Urinary bladder (tissue), 4 donors: Measurements from ENCODE around the gene KMT2D. TPM values are rescaled to one million over a fixed set of nuclear protein-coding genes. Genes with fewer than 3 reads are reported as not detected.

Experiments
- DNase-seq: peaks from one replicate; pipeline ENCODE4 v3.0.0-alpha.2; 2015; ENCODE audit errors: extremely low spot score
- H3K27ac ChIP-seq: one replicate; pipeline ENCODE4 v1.5.1; 2013; ENCODE audit warnings: low read depth, mild to moderate bottlenecking, moderate library complexity
- H3K36me3 ChIP-seq: one replicate; pipeline ENCODE4 v1.6.1; 2013; ENCODE audit warnings: mild to moderate bottlenecking, moderate library complexity; ENCODE audit not compliant: insufficient read depth
- H3K4me1 ChIP-seq: one replicate; pipeline ENCODE4 v1.6.1; 2013; ENCODE audit warnings: mild to moderate bottlenecking, moderate library complexity; ENCODE audit not compliant: insufficient read depth
- H3K4me3 ChIP-seq: one replicate; pipeline ENCODE4 v1.5.1; 2013; ENCODE audit warnings: low read depth, low read length
- WGBS: extraction: QIAGEN DNeasy Blood & Tissue Kit; methylation state at CpG from one replicate; pipeline ENCODE4 v1.1.7; 2013; 5-methylcytosine and 5-hydroxymethylcytosine counted together
- polyA plus RNA-seq: library from polyadenylated mRNA; stranded (reverse); fragments of 200-250 nt; gene quantifications from one replicate; pipeline ENCODE4 v1.2.3, GENCODE V29; 2013
- total RNA-seq: library from RNA; depleted of rRNA; stranded (reverse); fragments of >200 nt; gene quantifications from one replicate; pipeline ENCODE4 v1.2.3, GENCODE V29; 2014
- donor health status: healthy with polysubstance abuse.
- donor health status: healthy.

The KMT2D gene
- total and polyA plus RNA-seq, 2 donors, result 22.0 to 30.5 TPM

GRCh38 chr12:49031573-49032161, 28.9 kb downstream of the KMT2D start:
- Histone ChIP-seq H3K27ac (no peak overlapping the region), H3K36me3 (peaks cover 8% of the 10 kb centered on the region), H3K4me1 (no peaks in the 10 kb centered on the region), H3K4me3 (no peak overlapping the region)
- DNase-seq, result no peak
- WGBS, result 78% methylated on average over 8 of the region's 8 CpGs

- 94% methylated on average over 19 of the region's 19 CpGs for WGBS
- Histone ChIP-seq H3K36me3 (peaks cover 11% of the 10 kb centered on the region), H3K27ac (no peak overlapping the region), H3K4me1 (no peaks in the 10 kb centered on the region), H3K4me3 (no peak overlapping the region)
- no peak for DNase-seq
Observed at GRCh38 chr12:49030714-49031572, 29.7 kb downstream of the KMT2D start.

- Histone ChIP-seq H3K36me3 (peaks cover 12% of the 10 kb centered on the region), H3K27ac (no peak overlapping the region)
- 86% methylated on average over 8 of the region's 8 CpGs for WGBS
Observed at GRCh38 chr12:49030119-49030518, 30.5 kb downstream of the KMT2D start.

GRCh38 chr12:49028666-49029275, 31.8 kb downstream of the KMT2D start:
- H3K36me3 ChIP-seq, result peaks cover 12% of the 10 kb centered on the region
- 88% methylated on average over 10 of the region's 10 CpGs for WGBS
- DNase-seq, result no peak
- no peak overlapping the region for H3K4me3 ChIP-seq
- H3K27ac ChIP-seq, result no peak overlapping the region
- no peaks in the 10 kb centered on the region for H3K4me1 ChIP-seq

More at GRCh38 chr12:49030119-49030518, 30.5 kb downstream of the KMT2D start:
- Histone ChIP-seq H3K4me1 (no peaks in the 10 kb centered on the region), H3K4me3 (no peak overlapping the region)
- DNase-seq, result no peak

- no peak for DNase-seq
- Histone ChIP-seq H3K4me1 (no peaks in the 10 kb centered on the region), H3K4me3 (no peak overlapping the region), H3K36me3 (peaks cover 11% of the 10 kb centered on the region), H3K27ac (no peak overlapping the region)
- 92% methylated on average over 9 of the region's 9 CpGs for WGBS
Observed at GRCh38 chr12:49027846-49028555, 32.6 kb downstream of the KMT2D start.

- no peak for DNase-seq
- Histone ChIP-seq H3K4me1 (no peaks in the 10 kb centered on the region), H3K36me3 (peaks cover 8% of the 10 kb centered on the region), H3K27ac (no peak overlapping the region), H3K4me3 (no peak overlapping the region)
- 94% methylated on average over 26 of the region's 26 CpGs for WGBS
Observed at GRCh38 chr12:49026678-49027480, 33.7 kb downstream of the KMT2D start.

- Histone ChIP-seq H3K4me3 (no peak overlapping the region), H3K4me1 (no peaks in the 10 kb centered on the region), H3K36me3 (peaks cover 8% of the 10 kb centered on the region), H3K27ac (no peak overlapping the region)
- no peak for DNase-seq
- WGBS, result 95% methylated on average over 21 of the region's 21 CpGs
Observed at GRCh38 chr12:49026101-49026500, 34.5 kb downstream of the KMT2D start.

GRCh38 chr12:49025463-49025862, 35.1 kb downstream of the KMT2D start:
- no peaks in the 10 kb centered on the region for H3K4me1 ChIP-seq
- H3K27ac ChIP-seq, result no peak overlapping the region
- DNase-seq, result no peak
- WGBS, result 92% methylated on average over 4 of the region's 4 CpGs
- no peak overlapping the region for H3K4me3 ChIP-seq
- peaks cover 8% of the 10 kb centered on the region for H3K36me3 ChIP-seq

GRCh38 chr12:49024543-49024942, 36.1 kb downstream of the KMT2D start:
- Histone ChIP-seq H3K27ac (no peak overlapping the region), H3K4me1 (no peaks in the 10 kb centered on the region), H3K4me3 (no peak overlapping the region), H3K36me3 (peaks cover 8% of the 10 kb centered on the region)
- 88% methylated on average over 12 of the region's 12 CpGs for WGBS
- DNase-seq, result no peak

GRCh38 chr12:49023812-49024211, 36.8 kb downstream of the KMT2D start:
- H3K4me3 ChIP-seq, result no peak overlapping the region
- no peak overlapping the region for H3K27ac ChIP-seq
- H3K4me1 ChIP-seq, result no peaks in the 10 kb centered on the region
- no peak for DNase-seq
- peaks cover 8% of the 10 kb centered on the region for H3K36me3 ChIP-seq
- 95% methylated on average over 2 of the region's 2 CpGs for WGBS

GRCh38 chr12:49022558-49023178, 37.9 kb downstream of the KMT2D start:
- H3K27ac ChIP-seq, result no peak overlapping the region
- H3K36me3 ChIP-seq, result peaks cover 5% of the 10 kb centered on the region
- DNase-seq, result no peak
- H3K4me1 ChIP-seq, result no peaks in the 10 kb centered on the region
- no peak overlapping the region for H3K4me3 ChIP-seq
- WGBS, result 92% methylated on average over 15 of the region's 15 CpGs

GRCh38 chr12:49021292-49021915, 39.2 kb downstream of the KMT2D start:
- H3K36me3 ChIP-seq, result peaks cover 4% of the 10 kb centered on the region
- WGBS, result 83% methylated on average over 11 of the region's 11 CpGs
- H3K27ac ChIP-seq, result no peak overlapping the region
- H3K4me3 ChIP-seq, result no peak overlapping the region
- no peak for DNase-seq
- no peaks in the 10 kb centered on the region for H3K4me1 ChIP-seq
